Astrocyte (in vitro differentiated cells and primary cell): Measurements from ENCODE around the gene FAT1.

ENCODE experiments used
- EZH2 ChIP-seq: IDR thresholded peaks from 2 replicates; pipeline ENCODE4 v1.6.1; 2012; ENCODE audit warnings: mild to moderate bottlenecking, low read length, inconsistent platforms; ENCODE audit not compliant: insufficient read depth
- TF ChIP-seq, protein P1 (sequence below): IDR thresholded peaks from 2 replicates; pipeline ENCODE4 v1.5.1; 2011; ENCODE audit warnings: low read depth, mild to moderate bottlenecking, inconsistent platforms, low read length, moderate library complexity; ENCODE audit not compliant: insufficient read depth

- TF ChIP-seq, protein P1, sequence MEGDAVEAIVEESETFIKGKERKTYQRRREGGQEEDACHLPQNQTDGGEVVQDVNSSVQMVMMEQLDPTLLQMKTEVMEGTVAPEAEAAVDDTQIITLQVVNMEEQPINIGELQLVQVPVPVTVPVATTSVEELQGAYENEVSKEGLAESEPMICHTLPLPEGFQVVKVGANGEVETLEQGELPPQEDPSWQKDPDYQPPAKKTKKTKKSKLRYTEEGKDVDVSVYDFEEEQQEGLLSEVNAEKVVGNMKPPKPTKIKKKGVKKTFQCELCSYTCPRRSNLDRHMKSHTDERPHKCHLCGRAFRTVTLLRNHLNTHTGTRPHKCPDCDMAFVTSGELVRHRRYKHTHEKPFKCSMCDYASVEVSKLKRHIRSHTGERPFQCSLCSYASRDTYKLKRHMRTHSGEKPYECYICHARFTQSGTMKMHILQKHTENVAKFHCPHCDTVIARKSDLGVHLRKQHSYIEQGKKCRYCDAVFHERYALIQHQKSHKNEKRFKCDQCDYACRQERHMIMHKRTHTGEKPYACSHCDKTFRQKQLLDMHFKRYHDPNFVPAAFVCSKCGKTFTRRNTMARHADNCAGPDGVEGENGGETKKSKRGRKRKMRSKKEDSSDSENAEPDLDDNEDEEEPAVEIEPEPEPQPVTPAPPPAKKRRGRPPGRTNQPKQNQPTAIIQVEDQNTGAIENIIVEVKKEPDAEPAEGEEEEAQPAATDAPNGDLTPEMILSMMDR: no peak
- TF ChIP-seq EZH2: no peak
Observed at GRCh38 chr4:186543206-186543605, 180.4 kb downstream of the FAT1 start.
